HG03039 (cell line): ENCODE results near the gene PAIP2B.

ENCODE experiments used
- ATAC-seq: cut with Tn5 transposase; IDR thresholded peaks from one replicate; pipeline ENCODE4 v1.9.1; 2021; ENCODE audit warnings: mild to moderate bottlenecking, moderate library complexity; ENCODE audit not compliant: unreplicated experiment

The PAIP2B gene

DNA sequence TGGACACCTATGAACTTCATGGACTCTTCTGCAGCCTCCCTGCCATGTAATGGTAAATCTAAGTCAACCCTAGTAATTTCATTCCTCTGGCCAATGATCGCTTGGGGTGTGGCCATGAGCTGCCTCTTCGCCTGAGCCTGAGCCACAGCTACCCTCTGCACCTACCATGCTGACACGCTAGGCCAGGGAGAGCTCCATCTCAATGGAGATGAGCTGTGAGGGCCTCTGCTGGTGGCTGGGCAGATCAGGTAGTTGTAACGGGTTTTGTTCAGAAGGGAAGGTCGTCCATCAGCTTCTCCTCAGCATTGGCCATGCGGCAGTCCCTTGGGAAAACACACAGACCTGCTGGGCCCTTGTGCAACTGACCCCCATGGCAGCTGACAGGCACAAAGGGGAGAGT lies 72.1 kb downstream of the PAIP2B start:
- ATAC-seq: peak; percentile 67

GRCh38 chr2:71154279-71154678 lies 72.6 kb downstream of the PAIP2B start:
- no peak for ATAC-seq

- ATAC-seq: no peak
Measured at GRCh38 chr2:71153585-71154224, 73.2 kb downstream of the PAIP2B start.

- no peak for ATAC-seq
Measured at GRCh38 chr2:71151620-71152019, 75.3 kb downstream of the PAIP2B start.

DNA sequence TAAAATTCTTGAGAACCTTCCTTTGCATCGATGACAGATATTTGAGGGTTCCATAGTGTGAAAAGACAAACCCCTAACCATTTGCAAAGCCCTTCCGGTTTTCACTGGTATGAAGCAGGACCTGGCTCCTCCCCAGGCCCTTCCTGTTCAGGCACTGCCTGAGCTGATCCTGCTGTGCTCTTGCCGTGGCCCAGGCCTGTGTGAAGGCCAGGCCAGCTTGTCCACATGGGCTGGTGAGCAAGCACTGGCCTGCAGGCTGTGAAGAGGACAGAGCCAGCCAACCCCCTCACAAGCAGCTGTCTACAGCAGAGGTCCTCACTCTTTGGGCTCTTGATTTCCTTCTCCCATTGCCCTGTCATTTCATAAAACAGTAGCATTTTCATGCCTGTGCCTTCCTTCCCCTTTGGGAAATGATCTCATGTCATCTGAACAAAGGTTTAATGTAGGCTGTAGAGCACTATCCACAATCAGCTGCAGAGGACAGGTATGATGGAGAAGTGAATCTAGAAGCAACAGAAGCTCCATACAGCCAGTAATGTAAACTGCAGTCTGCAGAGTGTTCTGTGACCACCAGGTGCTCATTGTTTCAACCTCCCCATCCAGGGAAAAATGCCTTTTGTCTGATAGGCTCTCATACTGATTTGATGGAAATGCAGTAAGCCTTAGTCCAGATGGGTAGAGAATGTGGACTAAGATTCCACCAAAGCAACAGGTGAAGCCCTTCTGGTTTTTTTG lies 76.7 kb downstream of the PAIP2B start:
- no peak for ATAC-seq

- ATAC-seq: no peak
Measured at GRCh38 chr2:71148506-71149063, 78.3 kb downstream of the PAIP2B start.

GRCh38 chr2:71143782-71144181 lies 83.1 kb downstream of the PAIP2B start:
- ATAC-seq: no peak

GRCh38 chr2:71136174-71136573 lies 90.7 kb downstream of the PAIP2B start:
- ATAC-seq: no peak

- no peak for ATAC-seq
Measured at GRCh38 chr2:71133603-71134002, 93.3 kb downstream of the PAIP2B start.
